GM23338 (cell line): ENCODE measurements around the gene STXBP5. TPM values are rescaled to one million over a fixed set of nuclear protein-coding genes. Genes with fewer than 3 reads are reported as not detected.

ENCODE experiments used
- ATAC-seq: fragments of 200-7000 bp; cut with Tn5 transposase; 3 replicates; pipeline ENCODE4 v1.9.1; 2020
- DNase-seq: peaks from one replicate; pipeline ENCODE4 v3.0.0-alpha.2; 2015; ENCODE audit warnings: low spot score
- H2AFZ ChIP-seq: fragments of 200-600 bp; sonication (generic); 2 replicates; pipeline ENCODE4 v1.8.0; 2016; ENCODE audit warnings: antibody characterized with exemption, mild to moderate bottlenecking, moderate library complexity
- H3F3A ChIP-seq: fragments of 200-600 bp; sonication (generic); replicated peaks from 2 replicates; pipeline ENCODE4 v1.8.0; 2017; ENCODE audit warnings: antibody characterized with exemption, mixed run types, low read depth
- H3K27ac ChIP-seq: fragments of 200-600 bp; sonication (generic); 2 replicates; pipeline ENCODE4 v1.6.1; 2016; ENCODE audit warnings: low read depth
- H3K27me3 ChIP-seq: fragments of 200-600 bp; sonication (generic); 2 replicates; pipeline ENCODE4 v1.8.0; 2016; ENCODE audit warnings: mild to moderate bottlenecking, mixed run types, moderate library complexity; ENCODE audit not compliant: insufficient read depth
- H3K36me3 ChIP-seq: fragments of 200-600 bp; sonication (generic); 2 replicates; pipeline ENCODE4 v1.8.0; 2016; ENCODE audit warnings: mild to moderate bottlenecking; ENCODE audit not compliant: insufficient read depth
- H3K4me1 ChIP-seq: fragments of 200-600 bp; sonication (generic); 2 replicates; pipeline ENCODE4 v1.8.0; 2016; ENCODE audit warnings: mild to moderate bottlenecking, moderate library complexity; ENCODE audit not compliant: insufficient read depth
- H3K4me2 ChIP-seq: fragments of 200-600 bp; sonication (generic); 2 replicates; pipeline ENCODE4 v1.7.1; 2017; ENCODE audit warnings: mixed run types
- H3K4me3 ChIP-seq: fragments of 200-600 bp; sonication (generic); 2 replicates; pipeline ENCODE4 v1.6.1; 2016; ENCODE audit warnings: mixed run types
- H3K79me2 ChIP-seq: fragments of 200-600 bp; sonication (generic); replicated peaks from 2 replicates; pipeline ENCODE4 v1.8.0; 2017; ENCODE audit warnings: mild to moderate bottlenecking; ENCODE audit not compliant: insufficient read depth
- H3K9me2 ChIP-seq: fragments of 200-600 bp; sonication (generic); 2 replicates; pipeline ENCODE4 v1.8.0; 2017; ENCODE audit not compliant: insufficient read depth
- H4K20me1 ChIP-seq: fragments of 200-600 bp; sonication (generic); replicated peaks from 2 replicates; pipeline ENCODE4 v1.8.0; 2017; ENCODE audit warnings: mild to moderate bottlenecking; ENCODE audit not compliant: insufficient read depth
- H3K27ac Mint-ChIP-seq: 2 replicates; pipeline ENCODE4 v1.8.0; 2020; ENCODE audit warnings: inconsistent platforms, mild to moderate bottlenecking, moderate library complexity, mixed read lengths
- H3K27me3 Mint-ChIP-seq: 3 replicates; pipeline ENCODE4 v1.8.0; 2022; ENCODE audit warnings: low read depth, mild to moderate bottlenecking, moderate library complexity, mixed read lengths, inconsistent platforms; ENCODE audit not compliant: insufficient read depth, poor library complexity
- H3K36me3 Mint-ChIP-seq: 3 replicates; pipeline ENCODE4 v1.8.0; 2021; ENCODE audit warnings: low read depth, mild to moderate bottlenecking, inconsistent platforms, moderate library complexity, mixed read lengths
- H3K4me1 Mint-ChIP-seq: 3 replicates; pipeline ENCODE4 v1.8.0; 2020; ENCODE audit warnings: mild to moderate bottlenecking, inconsistent platforms, mixed read lengths
- H3K4me3 Mint-ChIP-seq: 3 replicates; pipeline ENCODE4 v1.8.0; 2021; ENCODE audit warnings: moderate library complexity, mild to moderate bottlenecking, inconsistent platforms, mixed read lengths
- H3K9me3 Mint-ChIP-seq: 3 replicates; pipeline ENCODE4 v1.8.0; 2020; ENCODE audit warnings: moderate library complexity, mild to moderate bottlenecking, inconsistent platforms, mixed read lengths
- EZH2phosphoT487 ChIP-seq: fragments of 200-600 bp; sonication (generic); IDR thresholded peaks from one replicate; pipeline ENCODE4 v1.8.1; 2018; ENCODE audit warnings: antibody characterized with exemption; ENCODE audit not compliant: unreplicated experiment
- REST ChIP-seq: IDR thresholded peaks from one replicate; pipeline ENCODE4 v1.6.1; 2018; ENCODE audit warnings: antibody characterized with exemption; ENCODE audit not compliant: unreplicated experiment
- STAT1 ChIP-seq: IDR thresholded peaks from one replicate; pipeline ENCODE4 v1.6.1; 2016; ENCODE audit warnings: antibody characterized with exemption; ENCODE audit not compliant: unreplicated experiment
- polyA plus RNA-seq: library from polyadenylated mRNA; unstranded; fragments of >200 nt; fragmentation: Nextera tagmentation; extraction: Ambion mirVana; gene quantifications from 2 replicates; pipeline ENCODE4 v1.2.1, GENCODE V29; 2016
- total RNA-seq: library from RNA; depleted of rRNA; stranded (reverse); fragments of >200 nt; shearing (Covaris generic); gene quantifications from 2 replicates; pipeline ENCODE4 v1.2.3, GENCODE V29; 2014
- TF ChIP-seq, protein P1 (sequence below): fragments of 250-450 bp; sonication (Bioruptor Pico); IDR thresholded peaks from 2 replicates; pipeline ENCODE4 v1.5.0; 2020; ENCODE audit warnings: mild to moderate bottlenecking, moderate library complexity

STXBP5 gene
- total and polyA plus RNA-seq, 2 experiments from 2014 or later, result 3.9 to 17.8 TPM

GRCh38 chr6:147195510-147195909 is 8.7 kb upstream of the STXBP5 start:
- ATAC-seq, result no peak
- no peak for TF ChIP-seq REST
- TF ChIP-seq, protein P1, sequence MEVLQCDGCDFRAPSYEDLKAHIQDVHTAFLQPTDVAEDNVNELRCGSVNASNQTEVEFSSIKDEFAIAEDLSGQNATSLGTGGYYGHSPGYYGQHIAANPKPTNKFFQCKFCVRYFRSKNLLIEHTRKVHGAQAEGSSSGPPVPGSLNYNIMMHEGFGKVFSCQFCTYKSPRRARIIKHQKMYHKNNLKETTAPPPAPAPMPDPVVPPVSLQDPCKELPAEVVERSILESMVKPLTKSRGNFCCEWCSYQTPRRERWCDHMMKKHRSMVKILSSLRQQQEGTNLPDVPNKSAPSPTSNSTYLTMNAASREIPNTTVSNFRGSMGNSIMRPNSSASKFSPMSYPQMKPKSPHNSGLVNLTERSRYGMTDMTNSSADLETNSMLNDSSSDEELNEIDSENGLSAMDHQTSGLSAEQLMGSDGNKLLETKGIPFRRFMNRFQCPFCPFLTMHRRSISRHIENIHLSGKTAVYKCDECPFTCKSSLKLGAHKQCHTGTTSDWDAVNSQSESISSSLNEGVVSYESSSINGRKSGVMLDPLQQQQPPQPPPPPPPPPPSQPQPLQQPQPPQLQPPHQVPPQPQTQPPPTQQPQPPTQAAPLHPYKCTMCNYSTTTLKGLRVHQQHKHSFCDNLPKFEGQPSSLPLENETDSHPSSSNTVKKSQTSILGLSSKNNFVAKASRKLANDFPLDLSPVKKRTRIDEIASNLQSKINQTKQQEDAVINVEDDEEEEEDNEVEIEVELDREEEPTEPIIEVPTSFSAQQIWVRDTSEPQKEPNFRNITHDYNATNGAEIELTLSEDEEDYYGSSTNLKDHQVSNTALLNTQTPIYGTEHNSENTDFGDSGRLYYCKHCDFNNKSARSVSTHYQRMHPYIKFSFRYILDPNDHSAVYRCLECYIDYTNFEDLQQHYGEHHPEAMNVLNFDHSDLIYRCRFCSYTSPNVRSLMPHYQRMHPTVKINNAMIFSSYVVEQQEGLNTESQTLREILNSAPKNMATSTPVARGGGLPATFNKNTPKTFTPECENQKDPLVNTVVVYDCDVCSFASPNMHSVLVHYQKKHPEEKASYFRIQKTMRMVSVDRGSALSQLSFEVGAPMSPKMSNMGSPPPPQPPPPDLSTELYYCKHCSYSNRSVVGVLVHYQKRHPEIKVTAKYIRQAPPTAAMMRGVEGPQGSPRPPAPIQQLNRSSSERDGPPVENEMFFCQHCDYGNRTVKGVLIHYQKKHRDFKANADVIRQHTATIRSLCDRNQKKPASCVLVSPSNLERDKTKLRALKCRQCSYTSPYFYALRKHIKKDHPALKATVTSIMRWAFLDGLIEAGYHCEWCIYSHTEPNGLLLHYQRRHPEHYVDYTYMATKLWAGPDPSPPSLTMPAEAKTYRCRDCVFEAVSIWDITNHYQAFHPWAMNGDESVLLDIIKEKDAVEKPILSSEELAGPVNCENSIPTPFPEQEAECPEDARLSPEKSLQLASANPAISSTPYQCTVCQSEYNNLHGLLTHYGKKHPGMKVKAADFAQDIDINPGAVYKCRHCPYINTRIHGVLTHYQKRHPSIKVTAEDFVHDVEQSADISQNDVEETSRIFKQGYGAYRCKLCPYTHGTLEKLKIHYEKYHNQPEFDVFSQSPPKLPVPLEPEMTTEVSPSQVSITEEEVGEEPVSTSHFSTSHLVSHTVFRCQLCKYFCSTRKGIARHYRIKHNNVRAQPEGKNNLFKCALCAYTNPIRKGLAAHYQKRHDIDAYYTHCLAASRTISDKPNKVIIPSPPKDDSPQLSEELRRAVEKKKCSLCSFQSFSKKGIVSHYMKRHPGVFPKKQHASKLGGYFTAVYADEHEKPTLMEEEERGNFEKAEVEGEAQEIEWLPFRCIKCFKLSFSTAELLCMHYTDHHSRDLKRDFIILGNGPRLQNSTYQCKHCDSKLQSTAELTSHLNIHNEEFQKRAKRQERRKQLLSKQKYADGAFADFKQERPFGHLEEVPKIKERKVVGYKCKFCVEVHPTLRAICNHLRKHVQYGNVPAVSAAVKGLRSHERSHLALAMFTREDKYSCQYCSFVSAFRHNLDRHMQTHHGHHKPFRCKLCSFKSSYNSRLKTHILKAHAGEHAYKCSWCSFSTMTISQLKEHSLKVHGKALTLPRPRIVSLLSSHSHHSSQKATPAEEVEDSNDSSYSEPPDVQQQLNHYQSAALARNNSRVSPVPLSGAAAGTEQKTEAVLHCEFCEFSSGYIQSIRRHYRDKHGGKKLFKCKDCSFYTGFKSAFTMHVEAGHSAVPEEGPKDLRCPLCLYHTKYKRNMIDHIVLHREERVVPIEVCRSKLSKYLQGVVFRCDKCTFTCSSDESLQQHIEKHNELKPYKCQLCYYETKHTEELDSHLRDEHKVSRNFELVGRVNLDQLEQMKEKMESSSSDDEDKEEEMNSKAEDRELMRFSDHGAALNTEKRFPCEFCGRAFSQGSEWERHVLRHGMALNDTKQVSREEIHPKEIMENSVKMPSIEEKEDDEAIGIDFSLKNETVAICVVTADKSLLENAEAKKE (CRISPR knock-in tag), result no peak
- TF ChIP-seq STAT1, result no peak
- TF ChIP-seq EZH2phosphoT487, result no peak
- DNase-seq, result no peak

More at GRCh38 chr6:147195510-147195909, 8.7 kb upstream of the STXBP5 start:
- Histone ChIP-seq H2AFZ (no peak overlapping the region), H3K79me2 (no peaks in the 10 kb centered on the region), H3K4me2 (no peak overlapping the region), H3K36me3 (no peaks in the 10 kb centered on the region), H4K20me1 (no peaks in the 10 kb centered on the region), H3F3A (no peaks in the 10 kb centered on the region), H3K4me1 (no peaks in the 10 kb centered on the region), H3K27ac (no peak overlapping the region), H3K27me3 (no peaks in the 10 kb centered on the region), H3K4me3 (no peak overlapping the region), H3K9me2 (no peaks in the 10 kb centered on the region)
- Mint-ChIP-seq H3K27ac (no peak overlapping the region), H3K4me3 (no peak overlapping the region), H3K36me3 (no peaks in the 10 kb centered on the region), H3K4me1 (no peaks in the 10 kb centered on the region), H3K9me3 (no peaks in the 10 kb centered on the region; the same call in 2 of the 3 replicates), H3K27me3 (peaks cover 2% of the 10 kb centered on the region)
